DMS79 (cell line): ENCODE data around the gene CFAP46.

Experiments used
- DNase-seq: peaks from one replicate; lab custom pipeline; 2025; lab: John Stamatoyannopoulos, UW

The CFAP46 gene

DNA sequence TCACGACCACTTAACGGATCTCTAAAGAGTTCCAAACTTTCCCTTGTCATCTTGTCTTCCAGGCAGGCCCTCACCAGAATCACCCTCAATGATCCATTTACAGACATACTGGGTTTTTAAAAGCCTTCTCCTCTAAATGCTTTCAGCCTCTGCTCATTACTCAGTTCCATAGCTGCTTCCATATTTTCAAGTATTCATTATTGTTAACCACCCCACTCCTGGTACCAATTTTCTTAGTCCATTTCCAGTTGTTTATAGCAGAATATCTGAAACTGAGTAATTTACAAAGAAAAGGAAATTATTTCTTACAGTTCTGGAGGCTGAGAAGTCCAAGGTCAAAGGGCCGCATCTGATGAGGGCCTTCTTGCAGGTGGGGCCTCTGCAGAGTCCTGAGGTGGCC, 100.0 kb downstream of the CFAP46 start:
- no peak for DNase-seq

DNA sequence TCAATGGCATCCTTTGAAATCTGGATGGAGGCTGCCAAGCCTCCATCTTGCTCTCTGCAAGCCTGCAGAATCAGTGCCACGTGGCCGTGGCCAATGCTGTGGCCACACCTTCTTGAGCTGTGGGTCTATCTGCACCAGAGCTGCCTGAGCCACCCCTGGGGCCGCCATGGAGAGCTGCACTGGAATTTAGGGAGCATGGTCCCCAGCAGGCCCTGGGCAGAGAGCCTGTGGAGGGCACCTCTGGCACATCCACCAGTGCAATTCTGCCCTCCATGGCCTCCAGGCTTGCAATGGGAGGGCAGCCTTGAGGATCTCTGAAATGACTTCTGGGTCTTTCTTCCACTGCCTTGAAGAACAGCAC, 100.8 kb downstream of the CFAP46 start:
- DNase-seq: no peak

DNA sequence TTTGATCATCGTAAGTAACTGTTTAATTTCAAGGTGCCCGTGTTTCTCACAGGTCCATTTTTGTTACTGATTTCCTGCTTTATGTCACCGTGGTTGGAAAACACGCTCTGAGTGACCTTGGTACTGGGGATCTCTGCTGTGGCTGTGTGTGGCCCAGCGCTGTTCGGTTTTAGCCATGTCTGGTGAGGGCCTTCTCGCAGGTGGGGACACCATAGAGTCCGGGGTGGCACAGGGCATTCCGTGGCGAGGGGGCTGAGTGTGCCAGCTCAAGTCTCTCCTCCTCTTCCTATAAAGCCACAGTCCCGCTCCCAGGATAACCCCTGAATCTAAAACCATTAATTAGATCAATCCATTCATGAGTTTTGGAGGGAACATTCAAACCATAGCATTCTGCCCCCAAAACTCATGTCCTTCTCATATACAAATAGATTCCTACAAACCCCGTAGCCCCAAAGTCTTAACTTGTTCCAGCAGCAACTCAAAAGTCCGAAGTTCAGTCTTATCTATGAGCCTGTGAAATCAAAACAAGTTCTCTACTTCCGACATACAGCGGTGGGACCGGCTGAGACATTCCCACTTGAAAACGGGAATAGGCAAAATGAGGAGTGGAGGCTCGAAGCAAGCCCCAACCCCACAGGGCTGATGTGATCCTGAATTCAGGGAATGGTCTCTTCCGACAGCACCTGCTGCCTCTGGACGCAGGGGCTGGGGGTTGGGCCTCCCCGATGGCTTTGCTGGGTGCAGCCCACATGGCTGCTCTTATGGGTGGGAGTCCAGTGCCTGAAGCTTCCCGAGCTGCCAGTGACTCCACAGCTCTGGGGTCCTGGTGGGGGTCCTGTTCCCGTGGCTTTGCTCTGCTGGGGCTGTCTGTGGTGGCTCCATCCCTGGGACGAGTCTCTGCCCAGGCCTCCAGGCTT, 101.4 kb downstream of the CFAP46 start:
- no peak for DNase-seq

DNA sequence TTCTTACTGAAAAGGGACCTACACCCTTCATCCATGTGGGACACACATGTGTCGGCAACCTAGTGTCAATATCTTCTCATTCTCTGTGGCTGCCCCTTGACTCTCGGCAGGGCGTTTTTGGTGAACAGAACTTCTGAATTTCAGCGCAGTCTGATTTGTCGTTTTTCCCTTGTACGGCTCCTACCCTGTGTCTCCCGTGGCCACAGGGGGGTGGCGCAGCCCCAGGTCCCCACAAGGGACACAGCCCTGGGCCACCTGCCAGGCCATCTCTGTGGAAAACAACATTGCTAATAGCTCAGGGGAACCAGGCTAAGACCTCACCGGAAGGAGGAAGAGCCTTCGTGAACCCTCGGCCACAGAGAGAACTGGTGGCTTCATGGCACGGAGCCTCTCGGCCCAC, 103.3 kb downstream of the CFAP46 start:
- DNase-seq: no peak

DNA sequence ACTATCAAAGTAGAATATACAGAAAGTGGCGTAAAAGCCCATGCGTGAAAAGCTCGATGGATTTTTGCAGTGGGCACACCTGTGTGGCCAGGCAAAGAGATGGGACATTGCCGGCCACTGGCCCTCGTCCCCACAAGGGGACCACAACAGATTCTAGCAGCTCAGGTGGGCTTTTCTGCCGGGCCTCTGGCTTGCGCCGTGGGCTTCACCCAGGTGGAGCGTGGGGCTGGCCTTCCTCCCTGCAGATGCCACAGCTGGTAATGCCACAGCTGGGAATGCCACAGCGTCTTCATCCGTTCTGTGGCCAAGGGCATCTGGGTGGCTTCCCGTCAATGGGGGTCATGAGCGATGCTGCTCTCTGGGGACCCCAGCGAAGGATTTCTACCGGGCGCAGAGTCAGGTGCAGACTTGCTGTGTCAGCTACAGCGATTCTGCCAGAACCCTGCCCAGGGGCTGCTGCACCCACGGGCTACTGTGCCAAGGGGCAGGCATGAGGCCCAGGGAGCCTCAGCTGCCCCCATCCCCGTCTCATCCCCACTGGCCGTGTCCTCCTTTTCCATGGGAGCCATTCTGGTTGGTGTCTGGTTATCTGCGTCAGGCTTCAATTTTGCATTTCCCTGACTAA, 103.9 kb downstream of the CFAP46 start:
- DNase-seq: no peak

DNA sequence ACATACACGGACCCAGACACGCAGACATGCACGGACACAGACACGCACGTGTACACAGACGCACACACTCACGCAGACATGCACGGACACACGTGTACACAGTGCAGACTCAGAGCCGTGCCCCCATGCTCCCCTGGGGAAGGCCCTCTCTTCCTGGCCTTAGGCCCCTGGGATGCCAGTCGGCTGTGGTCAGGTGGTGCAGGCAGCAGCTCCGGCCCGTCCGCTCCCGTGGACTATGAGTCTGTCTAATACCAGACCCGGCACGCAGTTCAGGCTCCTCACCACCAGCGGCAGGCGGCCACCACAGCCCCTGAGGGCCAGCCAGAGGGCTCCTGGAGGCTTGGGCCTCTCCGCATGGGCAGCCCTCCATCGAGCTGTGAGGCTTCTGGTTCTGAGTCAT, 104.5 kb downstream of the CFAP46 start:
- no peak for DNase-seq

DNA sequence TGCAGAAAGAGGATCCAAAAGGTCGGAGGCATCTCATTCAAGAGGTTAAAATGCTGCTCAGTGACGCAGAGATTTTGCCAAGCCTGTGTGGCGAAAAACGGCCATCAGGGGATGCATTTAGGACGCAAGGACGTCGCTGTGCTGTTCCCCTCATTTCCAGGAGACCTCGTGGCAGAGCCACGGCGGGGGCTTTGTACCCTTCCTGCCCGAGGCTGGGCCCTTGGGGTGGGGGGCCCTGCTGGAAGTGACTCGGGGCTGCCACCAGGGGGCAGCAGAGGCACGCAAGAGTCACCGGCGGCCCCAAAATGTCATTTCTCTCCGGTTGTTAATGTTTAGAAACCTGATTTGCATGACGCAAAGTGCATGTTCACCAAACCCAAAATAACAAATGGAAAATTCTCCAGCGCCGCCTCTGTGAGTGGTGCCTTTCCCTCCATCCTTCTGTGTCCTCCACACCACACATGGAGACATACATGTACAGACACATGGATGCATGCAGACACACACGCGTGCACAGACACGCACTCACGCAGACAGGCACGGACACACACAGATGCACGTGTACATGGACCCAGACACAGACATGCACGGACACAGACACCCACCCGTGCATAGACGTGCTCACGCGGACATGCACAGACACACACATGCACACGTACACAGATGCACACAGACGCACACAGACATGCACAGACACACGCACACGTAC, 105.4 kb downstream of the CFAP46 start:
- no peak for DNase-seq

DNA sequence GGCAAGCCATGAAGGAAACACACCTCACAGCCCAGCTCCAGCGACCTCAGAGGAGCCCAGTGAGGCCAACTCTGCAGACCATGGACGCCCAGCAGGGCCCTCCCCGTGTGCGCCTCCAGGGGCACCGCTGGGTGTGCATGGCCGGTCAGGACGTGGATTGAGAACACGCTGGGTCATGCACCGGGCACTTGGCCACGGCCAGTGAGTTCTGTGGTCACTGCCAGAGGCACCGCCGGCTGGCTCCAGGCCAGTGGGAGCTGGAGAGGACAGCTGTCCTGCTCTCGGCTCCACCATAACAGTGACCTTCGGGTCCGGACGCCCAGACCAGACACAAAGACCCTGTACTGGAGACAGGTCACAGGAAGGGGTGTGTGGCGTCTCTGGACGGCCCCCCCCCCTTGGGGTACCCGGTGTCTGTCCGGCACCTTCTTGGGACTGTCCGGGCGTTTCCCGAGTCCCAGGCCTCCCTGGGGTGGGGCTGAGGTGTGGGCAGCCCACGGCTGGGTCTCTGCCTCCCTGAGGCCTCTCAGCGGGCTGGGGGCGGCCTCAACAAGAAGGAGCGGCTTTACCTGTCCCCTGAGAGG, 106.0 kb downstream of the CFAP46 start:
- no peak for DNase-seq

DNA sequence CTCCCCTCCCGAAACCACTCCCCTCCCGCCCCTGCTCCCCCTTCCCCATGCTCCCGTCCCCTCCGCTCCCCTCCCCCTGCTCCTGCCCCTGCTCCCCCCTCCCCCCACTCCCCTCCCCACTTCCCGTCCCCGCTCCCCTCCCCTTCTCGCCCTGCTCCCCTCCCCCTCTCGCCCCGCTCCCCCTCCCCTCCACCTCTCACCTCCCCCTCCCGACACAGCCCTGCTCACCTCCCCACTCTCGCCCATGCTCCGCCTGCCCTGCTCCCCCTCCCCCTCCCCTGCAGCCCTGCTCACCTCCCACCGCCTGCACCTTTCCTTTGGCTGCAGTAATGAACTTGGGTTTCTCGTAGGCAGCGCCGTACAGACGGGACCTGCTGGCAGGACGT, 106.5 kb downstream of the CFAP46 start:
- DNase-seq: no peak

DNA sequence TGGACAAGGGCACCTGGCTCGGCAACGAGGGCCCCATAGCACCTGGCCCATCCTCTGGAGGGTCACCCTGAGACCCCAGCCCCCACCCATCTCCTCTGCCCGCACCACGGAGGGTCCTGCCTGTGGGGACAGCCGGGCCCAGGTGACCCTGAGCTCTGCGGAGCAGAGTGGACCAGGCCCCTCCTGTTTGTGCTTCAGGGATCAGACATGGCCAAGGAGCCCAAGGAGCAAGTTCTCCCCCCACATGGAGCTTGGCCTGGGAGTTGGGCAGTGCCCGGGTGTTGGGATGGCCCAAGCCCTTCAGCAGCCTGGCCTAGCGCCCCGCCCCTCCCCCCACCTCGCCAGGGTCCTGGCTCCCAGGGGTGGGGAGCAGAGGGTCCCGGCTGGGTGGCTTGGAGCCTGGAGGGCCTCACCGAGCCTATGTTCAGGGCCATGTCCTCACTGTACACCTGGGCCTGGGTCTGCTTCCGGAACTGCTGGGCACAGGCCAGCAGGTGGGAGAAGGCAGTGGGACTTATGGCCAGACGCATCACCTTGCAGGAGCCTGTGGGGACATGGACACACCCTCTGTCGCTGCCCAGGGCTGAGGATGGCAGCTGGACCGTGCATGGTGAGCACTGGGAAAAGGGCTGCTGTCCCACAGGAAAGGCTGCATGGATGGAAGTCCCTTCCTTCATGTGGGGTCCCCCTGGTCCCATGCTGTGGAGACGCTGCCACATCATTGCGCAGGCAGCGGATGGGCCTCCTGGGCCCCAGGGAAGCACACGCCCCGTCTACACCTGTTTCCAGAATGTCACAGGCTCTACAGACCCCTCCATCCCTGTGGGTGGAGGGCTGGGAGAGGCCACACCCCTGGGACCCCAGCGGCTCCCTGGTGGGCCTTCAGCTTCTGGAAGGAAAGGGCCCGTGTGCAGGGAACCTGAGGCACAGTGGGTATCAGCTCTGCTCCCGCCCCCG, 107.2 kb downstream of the CFAP46 start:
- DNase-seq: no peak

DNA sequence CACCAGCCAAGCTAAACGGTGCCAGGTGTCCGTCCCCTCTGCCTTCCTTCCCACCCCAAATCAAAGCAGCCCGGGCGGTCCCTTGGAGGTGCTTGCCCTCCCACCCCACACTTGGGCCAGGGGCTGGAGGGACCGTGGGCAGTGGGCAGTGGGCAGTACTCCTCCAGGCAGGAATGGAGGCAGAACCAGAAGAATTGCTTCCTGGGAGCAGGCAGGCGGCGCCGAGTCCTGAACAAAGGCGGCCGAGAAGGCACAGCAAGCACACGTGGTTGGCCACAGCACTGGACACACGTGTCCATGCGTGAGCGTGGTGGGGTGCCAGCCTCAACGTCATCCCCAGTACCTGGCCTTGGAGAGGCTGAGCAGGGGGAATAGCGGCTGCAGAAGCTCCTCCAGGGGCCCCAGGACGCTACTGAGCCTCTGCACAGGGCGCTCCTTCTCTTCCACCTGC, 108.0 kb downstream of the CFAP46 start:
- no peak for DNase-seq

DNA sequence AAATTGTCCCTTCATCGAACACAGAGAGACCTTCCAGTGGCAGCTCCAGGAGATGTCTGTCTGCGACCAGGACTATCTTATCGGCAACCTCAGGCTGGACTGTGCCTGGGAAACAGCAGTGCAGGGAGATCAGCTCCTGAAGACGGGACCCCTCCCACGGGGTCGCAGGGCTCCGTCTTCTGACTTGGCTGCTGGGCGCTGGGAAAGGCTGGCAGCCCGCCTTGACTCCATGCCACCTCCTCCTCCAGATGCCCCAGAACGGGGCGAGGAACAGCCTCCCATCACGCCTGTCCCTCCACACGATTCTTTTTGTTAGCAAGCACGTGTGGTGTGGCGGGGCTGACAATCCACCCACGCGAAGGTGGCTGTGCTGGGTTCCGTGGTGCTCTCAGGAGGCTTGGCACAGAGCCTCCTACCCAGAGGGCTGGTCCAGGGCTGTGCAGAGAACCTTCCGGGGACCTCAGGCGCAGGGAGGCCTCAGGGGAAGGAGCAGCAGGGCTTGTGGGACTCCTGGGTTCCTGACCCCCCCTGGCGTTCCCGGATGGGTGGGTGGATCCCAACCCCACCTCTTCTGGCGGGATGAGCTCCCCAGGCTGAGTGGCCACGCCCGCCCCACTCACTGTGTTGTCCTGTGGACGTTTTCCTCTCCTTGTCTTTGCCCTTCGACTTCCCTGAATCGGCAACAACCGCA, 108.8 kb downstream of the CFAP46 start:
- DNase-seq: no peak

DNA sequence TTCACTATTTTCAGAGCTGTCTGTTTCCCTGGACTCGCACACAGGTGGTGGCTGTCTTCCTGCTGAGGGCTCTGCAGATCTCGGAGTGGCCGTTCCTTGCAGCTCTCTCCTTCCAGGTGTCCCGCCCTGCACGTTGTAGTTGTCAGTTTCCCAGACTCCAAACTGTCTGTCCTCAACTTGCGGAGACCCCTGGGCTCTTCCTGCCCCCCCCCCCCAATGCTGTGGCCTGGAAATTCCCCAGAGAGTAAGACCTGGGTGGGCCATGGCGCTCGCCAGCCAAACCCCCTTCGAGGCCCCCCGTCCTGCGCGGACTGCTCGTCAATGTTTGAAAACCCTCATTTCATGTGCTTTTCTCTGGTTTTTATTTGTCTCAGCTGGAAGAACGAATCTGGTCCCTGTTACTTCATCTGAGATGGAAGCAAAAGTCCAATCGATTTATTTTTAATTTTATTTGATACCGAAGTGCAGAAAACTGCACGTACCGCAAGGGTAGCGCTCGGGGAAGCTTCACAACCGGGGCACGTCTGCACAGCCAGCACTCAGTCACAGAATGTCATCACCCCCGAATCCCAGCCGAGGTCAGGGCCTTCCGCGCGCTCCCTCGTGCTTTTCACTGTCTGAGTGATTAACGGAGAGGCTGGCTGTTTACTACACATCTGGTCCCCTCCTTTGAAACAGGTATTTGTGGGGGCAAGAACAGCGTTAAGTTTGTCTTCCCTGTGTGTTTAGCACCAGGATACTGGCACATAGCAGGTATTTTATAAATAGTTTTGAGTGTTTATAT, 110.0 kb downstream of the CFAP46 start:
- no peak for DNase-seq

DNA sequence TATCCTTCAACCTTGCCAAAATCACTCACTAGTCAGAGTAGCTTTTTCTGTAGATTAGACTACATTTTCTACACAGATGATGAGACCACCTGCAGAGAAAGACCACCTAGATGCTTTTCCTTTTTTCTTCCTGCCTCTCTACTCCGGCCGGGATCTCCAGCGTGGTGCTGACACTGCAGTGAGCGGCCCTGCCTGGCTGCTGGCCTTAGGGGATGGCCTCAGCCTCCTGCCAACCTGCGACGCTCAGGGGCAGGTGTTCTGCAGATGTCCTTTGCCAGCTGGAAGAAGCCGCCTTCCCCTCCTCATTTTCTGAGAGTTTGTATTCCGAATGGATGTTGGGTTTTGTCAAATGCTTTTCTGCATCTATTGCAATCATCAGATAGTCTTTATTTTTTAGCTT, 113.0 kb downstream of the CFAP46 start:
- no peak for DNase-seq

DNA sequence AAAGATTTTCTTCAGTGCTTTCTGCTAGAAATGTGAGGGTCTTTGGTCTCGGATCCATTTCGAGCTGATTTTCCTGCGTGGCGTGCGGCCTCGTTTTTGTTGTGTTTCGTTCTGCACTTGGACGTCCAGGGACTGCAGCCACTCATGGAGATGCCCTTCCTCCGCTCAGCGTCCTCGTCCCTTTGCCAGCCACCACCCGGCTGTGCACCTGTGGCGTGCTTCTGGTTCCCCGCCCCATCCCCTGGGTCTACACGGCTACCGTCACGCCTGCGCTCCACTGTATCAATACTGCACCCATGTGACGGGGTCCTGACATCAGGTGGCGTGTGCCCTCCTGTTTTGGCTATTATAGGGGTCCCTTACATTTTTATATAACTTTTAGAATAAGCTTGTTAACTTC, 113.7 kb downstream of the CFAP46 start:
- DNase-seq: no peak

DNA sequence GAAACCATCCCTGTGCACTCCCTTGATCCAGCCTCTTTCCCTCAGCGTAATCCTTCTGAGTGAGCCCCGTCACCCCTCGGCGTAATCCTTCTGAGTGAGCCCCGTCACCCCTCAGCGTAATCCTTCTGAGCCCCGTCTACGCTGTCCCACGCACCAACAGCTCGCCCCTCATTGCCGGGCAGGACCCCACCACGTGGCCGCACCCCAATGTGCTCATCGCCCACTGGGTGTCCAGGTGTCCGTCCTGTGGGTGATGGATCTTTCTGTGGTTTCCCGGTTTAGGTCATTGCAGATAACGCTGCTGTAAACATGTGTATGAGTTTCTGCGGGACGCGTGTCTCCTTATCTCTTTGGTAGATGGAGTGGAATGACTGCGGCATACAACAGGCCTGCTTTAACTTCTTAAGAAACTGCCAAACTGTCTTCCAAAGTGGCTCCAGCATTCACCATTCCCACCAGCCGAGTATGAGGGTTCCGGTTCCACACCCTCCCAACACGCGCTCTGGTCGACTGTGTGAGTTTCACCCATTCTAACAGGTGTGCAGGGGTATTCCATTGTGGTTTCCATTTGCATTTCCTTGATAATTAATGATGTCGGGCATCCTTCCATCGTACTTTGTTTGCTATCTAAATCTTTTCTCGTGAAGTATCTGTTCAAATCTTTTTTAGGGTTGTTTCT, 114.4 kb downstream of the CFAP46 start:
- DNase-seq: no peak

DNA sequence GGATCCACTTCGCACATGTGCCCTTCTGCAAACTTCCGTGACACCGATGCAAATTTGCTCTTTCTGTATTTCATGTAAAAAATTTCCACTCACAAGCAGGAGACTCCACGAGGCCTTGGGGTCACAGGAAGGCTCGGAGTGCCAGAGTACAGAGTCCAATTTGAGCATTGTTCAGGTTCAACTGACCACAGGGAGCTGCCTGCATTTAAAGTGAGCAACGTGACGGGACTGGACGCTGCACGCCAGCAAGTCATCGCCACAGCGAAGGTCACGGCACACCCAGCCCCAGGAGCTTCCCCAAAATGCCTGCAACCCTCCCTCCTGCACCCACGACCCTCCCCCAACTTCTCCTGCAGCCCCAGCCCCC, 115.0 kb downstream of the CFAP46 start:
- DNase-seq: no peak

DNA sequence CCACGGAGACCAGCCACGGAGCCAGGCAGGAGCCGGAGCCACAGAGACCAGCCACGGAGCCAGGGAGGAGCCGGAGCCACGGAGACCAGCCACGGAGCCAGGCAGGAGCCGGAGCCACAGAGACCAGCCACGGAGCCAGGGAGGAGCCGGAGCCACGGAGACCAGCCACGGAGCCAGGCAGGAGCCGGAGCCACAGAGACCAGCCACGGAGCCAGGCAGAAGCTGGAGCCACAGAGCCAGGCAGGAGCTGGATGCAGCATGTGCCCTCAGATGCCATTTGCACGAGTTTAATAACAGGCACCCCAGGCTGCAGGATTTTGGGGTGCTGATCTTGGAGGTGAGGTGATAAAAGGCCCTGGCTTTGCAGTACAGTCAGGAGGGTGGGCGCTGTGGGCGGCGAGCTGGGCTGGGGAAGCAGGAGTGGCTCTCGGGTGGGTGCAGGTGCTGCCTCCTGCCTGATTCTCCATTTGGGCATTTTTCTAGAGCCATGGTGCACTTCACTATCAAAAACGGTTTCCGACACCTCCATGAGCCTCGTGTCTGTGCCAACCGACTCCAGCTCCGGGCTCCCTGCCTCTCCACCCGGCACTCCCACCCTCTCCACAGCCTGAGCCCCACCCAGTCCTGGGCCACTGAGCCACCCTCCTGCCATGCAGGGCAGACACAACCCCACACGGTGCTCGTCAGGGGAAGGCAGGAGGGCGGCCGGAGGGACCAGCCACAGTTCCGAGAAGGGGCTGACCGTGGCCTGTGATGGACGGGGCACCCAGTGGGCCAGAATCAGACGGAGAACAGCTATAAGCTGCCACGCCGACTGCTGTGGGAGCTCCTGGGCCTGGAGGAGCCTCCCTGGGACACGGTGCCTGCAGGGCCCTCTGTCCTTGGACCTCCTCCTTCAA, 115.6 kb downstream of the CFAP46 start:
- DNase-seq: no peak
